ENCODE measurements around the gene MLST8.
A peak's percentile ranks its signal among the peaks of the same experiment; 100 is the strongest.
"Not testable (repeated sequence)": the region's sequence is repeated elsewhere in the genome, so short reads cannot be mapped to it uniquely, and the experiment has no call there.

MLST8 gene

DNA sequence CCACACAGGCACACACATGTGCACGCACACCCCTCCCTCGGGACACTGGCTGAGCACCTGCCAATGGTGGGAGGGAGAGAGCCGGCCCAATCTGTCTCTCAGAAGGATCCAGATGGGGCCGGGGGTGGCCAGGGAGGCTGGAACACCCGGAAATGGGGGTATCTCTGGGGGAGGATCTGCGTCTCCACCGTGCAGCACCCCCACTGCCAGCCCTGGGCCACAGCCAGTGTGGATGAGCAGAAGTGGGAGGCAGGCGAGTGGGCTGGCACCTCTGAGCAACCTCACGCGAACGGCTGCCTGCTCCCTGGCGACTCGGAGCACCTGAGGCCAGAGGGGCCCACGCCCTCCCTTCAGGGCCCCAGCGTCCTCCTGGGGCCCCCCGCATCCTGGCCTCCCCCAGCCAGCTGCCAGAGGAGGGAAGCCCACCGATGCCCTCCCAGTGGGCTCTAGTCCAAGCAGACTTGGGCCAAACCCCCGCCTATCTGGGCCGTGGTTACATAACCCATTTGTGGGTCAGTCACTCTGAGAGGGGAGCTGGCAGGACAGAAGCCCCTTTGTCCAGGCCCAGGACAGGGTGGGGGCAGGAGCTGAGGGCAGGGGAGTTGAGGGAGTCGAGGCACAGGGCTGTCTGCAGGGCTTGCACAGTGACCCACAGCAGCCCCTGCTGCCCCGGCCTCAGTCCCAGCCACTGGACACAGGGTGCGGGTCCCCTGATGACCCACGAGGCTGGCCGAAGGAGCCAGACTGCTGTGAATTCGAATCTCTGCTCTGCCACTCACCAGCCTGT, 14.4 kb upstream of the MLST8 start:
- no peak for DNase-seq

- DNase-seq, result no peak
These were observed 13.9 kb upstream of the MLST8 start for GRCh38 chr16:2191446-2191706.

GRCh38 chr16:2194166-2194834, 11.0 kb upstream of the MLST8 start:
- DNase-seq, result no peak

- DNase-seq, result peak; percentile 72
These were observed 10.4 kb upstream of the MLST8 start for GRCh38 chr16:2194852-2195321.

GRCh38 chr16:2195322-2196161, 9.7 kb upstream of the MLST8 start:
- peak; percentile 5 for DNase-seq

DNA sequence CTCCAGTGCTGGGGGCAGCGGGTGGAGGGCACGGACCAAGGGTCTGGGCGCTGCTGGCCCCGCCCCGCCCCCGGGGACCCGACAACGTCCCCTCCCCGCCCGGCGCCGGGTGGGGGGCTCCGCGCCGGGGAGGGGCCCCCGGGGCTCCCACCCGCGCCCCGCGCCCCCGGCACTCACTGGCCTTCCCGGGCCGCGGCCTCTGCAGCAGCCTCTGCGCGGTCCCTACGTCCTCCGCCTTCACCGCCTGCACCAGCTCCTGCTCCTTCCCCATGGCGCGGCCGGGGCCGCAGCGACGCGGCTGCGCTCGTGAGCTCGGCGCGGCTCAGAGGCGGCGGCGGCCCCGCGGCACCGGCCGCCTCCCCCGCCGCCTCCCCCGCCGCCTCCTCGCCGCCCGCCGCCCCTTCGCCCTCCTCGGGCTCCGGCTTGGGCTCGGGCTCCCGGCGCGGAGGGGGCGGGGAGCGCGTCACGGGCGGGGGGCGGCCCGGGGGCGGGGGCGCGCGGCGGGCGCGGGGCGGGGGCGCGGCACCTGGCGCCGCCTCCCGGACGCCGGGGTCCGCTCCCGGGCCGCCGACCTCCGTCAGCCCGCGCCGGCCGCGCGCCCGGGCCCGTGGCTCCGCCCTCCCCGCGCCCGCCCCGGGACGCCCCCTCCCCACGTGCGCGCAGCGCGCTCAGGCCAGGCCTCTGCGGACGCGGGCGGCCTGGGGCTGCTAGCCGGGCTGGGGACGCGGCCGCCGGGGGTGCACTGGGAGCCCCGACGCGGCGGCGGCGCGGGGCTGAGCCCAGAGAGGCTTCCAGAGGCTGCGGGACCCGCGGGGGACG, 8.9 kb upstream of the MLST8 start, which contains the start of gene CASKIN1:
CASKIN1 (minus strand) TSS at position 444 of the 819 bp plus-strand sequence; CDS start at position 271, 173 bp downstream.
- no peak for DNase-seq

DNA sequence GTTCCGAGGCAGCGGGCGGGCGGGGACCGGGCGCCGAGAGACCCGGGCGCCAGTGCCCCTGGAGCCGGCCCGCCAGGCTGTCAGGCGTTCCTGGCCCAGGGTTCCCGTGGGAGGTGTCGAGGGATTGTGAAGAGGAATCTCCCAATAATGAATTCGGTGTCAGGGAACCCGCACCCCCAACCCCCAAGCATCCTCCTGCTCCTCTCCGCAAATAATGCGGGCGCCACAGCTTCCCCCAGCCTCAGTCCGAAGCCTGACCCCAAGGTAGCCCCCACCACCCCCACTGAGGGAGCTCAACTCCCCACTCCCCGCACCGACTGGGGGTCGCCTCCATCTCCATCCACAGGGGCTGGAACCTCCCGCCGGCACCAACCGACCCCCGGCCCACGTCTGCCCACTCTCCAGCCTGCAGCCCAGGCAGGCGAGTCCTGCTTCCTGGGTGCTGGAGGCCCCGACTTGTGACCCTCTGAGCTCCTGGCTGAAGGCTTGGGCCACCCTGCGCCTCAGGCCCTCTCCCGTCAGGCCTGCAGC, 8.2 kb upstream of the MLST8 start:
- DNase-seq, result no peak

DNA sequence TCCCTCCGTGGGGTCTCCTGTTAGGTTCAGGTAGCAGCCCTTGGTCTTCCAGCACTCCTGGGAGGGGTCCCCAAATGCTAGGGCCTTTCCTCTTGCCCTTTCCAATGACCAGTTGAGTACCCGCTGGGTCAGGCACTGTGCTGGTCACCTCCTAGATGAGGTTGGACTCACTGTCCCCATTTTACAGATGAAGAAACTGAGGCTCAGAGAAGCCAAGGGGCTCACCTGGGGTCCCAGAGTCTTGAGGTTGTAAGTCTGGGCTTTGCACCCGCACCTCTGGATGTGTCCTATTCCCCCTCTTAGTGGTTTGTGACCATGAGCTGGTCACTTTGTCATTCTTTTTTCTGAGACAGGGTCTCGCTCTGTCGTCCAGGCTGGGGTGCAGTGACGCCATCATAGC, 7.5 kb upstream of the MLST8 start:
- DNase-seq, result no peak

GRCh38 chr16:2198283-2198682, 7.0 kb upstream of the MLST8 start:
- no peak for DNase-seq

GRCh38 chr16:2199095-2199494, 6.2 kb upstream of the MLST8 start:
- DNase-seq, result no peak

- DNase-seq, result no peak
These were observed 5.6 kb upstream of the MLST8 start for GRCh38 chr16:2199621-2200139.

GRCh38 chr16:2200313-2200712, 4.9 kb upstream of the MLST8 start:
- DNase-seq, result no peak

GRCh38 chr16:2203119-2203688, 2.0 kb upstream of the MLST8 start:
- not testable (repeated sequence) for DNase-seq

DNA sequence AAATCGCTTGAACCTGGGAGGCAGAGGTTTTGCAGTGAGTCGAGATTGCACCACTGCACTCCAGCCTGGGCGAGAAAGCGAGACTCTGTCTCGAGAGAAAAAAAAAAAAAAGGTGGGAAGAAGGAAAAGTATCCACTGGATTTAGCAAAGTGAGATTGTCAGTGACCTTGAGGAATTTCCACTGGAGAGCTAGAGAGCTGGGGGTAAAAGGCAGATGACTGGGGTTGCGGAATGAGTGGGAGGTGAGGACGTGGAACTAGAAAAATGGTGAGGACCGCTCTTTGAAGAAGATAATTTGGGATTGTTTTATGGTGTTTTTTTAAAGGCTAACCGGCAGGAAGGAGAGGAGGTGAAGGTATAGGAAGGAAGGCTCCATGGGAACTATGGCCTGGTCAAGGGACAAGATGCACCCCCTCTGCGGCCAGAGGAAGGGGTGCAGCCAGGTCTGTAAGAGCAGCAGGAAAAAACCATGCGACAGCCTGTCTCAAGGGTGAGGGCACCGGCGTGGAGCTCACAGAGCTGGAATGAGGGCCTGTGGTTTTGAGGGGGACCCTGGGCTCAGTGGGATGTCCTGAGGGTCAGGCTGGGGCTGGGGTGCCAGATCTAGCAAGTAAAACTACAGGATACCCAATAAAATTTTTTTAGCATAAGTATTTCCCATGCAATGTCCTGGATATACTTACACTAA, 694 bp upstream of the MLST8 start:
- DNase-seq, result no peak

GRCh38 chr16:2205967-2206313, 686 bp downstream of the MLST8 start:
- DNase-seq, result no peak

GRCh38 chr16:2206420-2206779, 1.1 kb downstream of the MLST8 start:
- no peak for DNase-seq

- DNase-seq, result no peak
These were observed 1.7 kb downstream of the MLST8 start for GRCh38 chr16:2206780-2207433.

DNA sequence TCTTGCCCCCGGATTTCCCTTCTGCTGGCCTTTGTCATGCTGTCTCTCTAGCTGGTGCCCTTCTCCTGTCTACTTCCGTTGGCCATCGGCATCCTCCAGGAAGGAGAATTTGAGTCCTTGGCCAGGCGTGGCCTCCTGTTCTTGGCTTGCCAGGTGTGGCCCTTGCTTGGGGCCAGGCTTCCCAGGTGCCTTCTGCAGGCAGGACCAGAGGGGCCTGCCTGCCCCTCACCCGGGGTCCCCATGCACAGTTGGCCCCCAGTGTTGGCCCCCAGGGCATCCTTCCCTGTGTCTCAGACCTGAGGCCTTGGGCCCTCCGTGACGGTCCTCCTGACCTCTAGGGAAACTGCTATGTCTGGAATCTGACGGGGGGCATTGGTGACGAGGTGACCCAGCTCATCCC, 2.6 kb downstream of the MLST8 start:
- no peak for DNase-seq

DNA sequence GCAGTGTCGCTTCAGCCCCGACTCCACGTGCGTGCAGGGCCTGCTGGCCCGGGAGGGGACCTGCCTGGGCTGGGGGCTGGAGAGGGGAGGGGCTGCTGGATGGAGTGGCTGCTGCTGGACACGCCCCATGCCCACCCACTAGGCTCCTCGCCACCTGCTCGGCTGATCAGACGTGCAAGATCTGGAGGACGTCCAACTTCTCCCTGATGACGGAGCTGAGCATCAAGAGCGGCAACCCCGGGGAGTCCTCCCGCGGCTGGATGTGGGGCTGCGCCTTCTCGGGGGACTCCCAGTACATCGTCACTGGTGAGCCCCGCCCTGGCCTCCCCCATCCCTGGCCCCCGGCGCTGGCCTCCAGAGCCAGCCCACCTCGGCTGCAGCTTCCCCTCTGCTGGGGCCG, 3.1 kb downstream of the MLST8 start:
- no peak for DNase-seq

GRCh38 chr16:2208772-2209171, 3.5 kb downstream of the MLST8 start:
- no peak for DNase-seq

Data from CD4-positive, alpha-beta T cell treated with Interleukin-17A for 1 hour (primary cell).